OCI-LY1 (cell line): ENCODE data around the gene CDC42BPA.

Source experiments
- H2AFZ ChIP-seq: fragments of 200-600 bp; sonication (generic), shearing (Covaris generic); 2 replicates; pipeline ENCODE4 v1.6.0; 2014; ENCODE audit warnings: antibody characterized with exemption, mild to moderate bottlenecking, low read length
- H3F3A ChIP-seq: fragments of 200-600 bp; sonication (generic), shearing (Covaris generic); 2 replicates; pipeline ENCODE4 v1.6.0; 2014; ENCODE audit warnings: mild to moderate bottlenecking, antibody characterized with exemption, low read length, moderate library complexity; ENCODE audit not compliant: insufficient read depth
- H3K27ac ChIP-seq: fragments of 200-600 bp; sonication (generic); 2 replicates; pipeline ENCODE4 v1.5.1; 2014; ENCODE audit warnings: low read length, mixed run types, mild to moderate bottlenecking, low read depth; ENCODE audit not compliant: poor library complexity, severe bottlenecking
- H3K27me3 ChIP-seq: fragments of 200-600 bp; sonication (generic); 2 replicates; pipeline ENCODE4 v1.6.0; 2014; ENCODE audit warnings: antibody characterized with exemption, mild to moderate bottlenecking, low read length, moderate library complexity; ENCODE audit not compliant: insufficient read depth
- H3K36me3 ChIP-seq: fragments of 200-600 bp; sonication (generic); 2 replicates; pipeline ENCODE4 v1.6.1; 2014; ENCODE audit warnings: mild to moderate bottlenecking, antibody characterized with exemption, low read length, moderate library complexity, mixed read lengths; ENCODE audit not compliant: insufficient read depth
- H3K4me1 ChIP-seq: fragments of 200-600 bp; sonication (generic); 2 replicates; pipeline ENCODE4 v1.5.1; 2014; ENCODE audit warnings: mild to moderate bottlenecking, low read length, moderate library complexity; ENCODE audit not compliant: insufficient read depth, severe bottlenecking
- H3K4me2 ChIP-seq: fragments of 200-600 bp; sonication (generic), shearing (Covaris generic); 2 replicates; pipeline ENCODE4 v1.6.1; 2014; ENCODE audit warnings: low read length
- H3K4me3 ChIP-seq: fragments of 200-600 bp; sonication (generic); 2 replicates; pipeline ENCODE4 v1.5.1; 2014; ENCODE audit warnings: low read length, low read depth, mild to moderate bottlenecking, mixed read lengths; ENCODE audit not compliant: poor library complexity, severe bottlenecking
- H3K79me2 ChIP-seq: fragments of 200-600 bp; shearing (Covaris generic); 2 replicates; pipeline ENCODE4 v1.6.1; 2016; ENCODE audit warnings: mixed run types, low read length, mixed read lengths; ENCODE audit not compliant: insufficient read depth
- H3K9ac ChIP-seq: fragments of 200-600 bp; sonication (generic), shearing (Covaris generic); 2 replicates; pipeline ENCODE4 v1.6.1; 2014; ENCODE audit warnings: mild to moderate bottlenecking, low read length, mixed read lengths
- H3K9me2 ChIP-seq: fragments of 200-600 bp; sonication (generic), shearing (Covaris generic); 2 replicates; pipeline ENCODE4 v1.6.1; 2014; ENCODE audit warnings: low read depth, mild to moderate bottlenecking, low read length, mixed read lengths
- H3K9me3 ChIP-seq: fragments of 200-600 bp; shearing (Covaris generic); 2 replicates; pipeline ENCODE4 v1.6.1; 2014; ENCODE audit warnings: low read length, mixed read lengths
- H4K20me1 ChIP-seq: fragments of 200-600 bp; sonication (generic), shearing (Covaris generic); 2 replicates; pipeline ENCODE4 v1.6.0; 2016; ENCODE audit warnings: mild to moderate bottlenecking, low read length; ENCODE audit not compliant: insufficient read depth
- CTCF ChIP-seq: fragments of 200-600 bp; sonication (generic), shearing (Covaris generic); IDR thresholded peaks from 2 replicates; pipeline ENCODE4 v1.5.1; 2017; ENCODE audit warnings: mild to moderate bottlenecking, antibody characterized with exemption, low read length, moderate library complexity, mixed read lengths
- EZH2 ChIP-seq: fragments of 200-600 bp; sonication (generic), shearing (Covaris generic); IDR thresholded peaks from 2 replicates; pipeline ENCODE4 v1.8.0; 2017; ENCODE audit warnings: borderline replicate concordance, mixed run types, mild to moderate bottlenecking, antibody characterized with exemption, low read length, moderate library complexity, mixed read lengths

Gene CDC42BPA

GRCh38 chr1:227245613-227246320, 72.5 kb downstream of the CDC42BPA start:
- H3K4me1 ChIP-seq, result no peaks in the 10 kb centered on the region
- H3K4me2 ChIP-seq, result no peak overlapping the region
- no peaks in the 10 kb centered on the region for H3K9me2 ChIP-seq
- no peaks in the 10 kb centered on the region for H3K79me2 ChIP-seq
- no peak overlapping the region for H3K27ac ChIP-seq
- no peak overlapping the region for H3K9ac ChIP-seq
- no peaks in the 10 kb centered on the region for H3K27me3 ChIP-seq
- H3K36me3 ChIP-seq, result no peaks in the 10 kb centered on the region
- no peaks in the 10 kb centered on the region for H3F3A ChIP-seq
- H2AFZ ChIP-seq, result no peak overlapping the region
- no peaks in the 10 kb centered on the region for H3K9me3 ChIP-seq
- no peak overlapping the region for H3K4me3 ChIP-seq
- no peak for TF ChIP-seq EZH2
- no peak for TF ChIP-seq CTCF
- H4K20me1 ChIP-seq, result no peaks in the 10 kb centered on the region

- Histone ChIP-seq H2AFZ (no peak overlapping the region), H3K27me3 (no peaks in the 10 kb centered on the region), H3K9me2 (no peaks in the 10 kb centered on the region), H3K36me3 (no peaks in the 10 kb centered on the region), H3K9ac (no peak overlapping the region), H3K27ac (no peak overlapping the region), H3K9me3 (no peaks in the 10 kb centered on the region), H3K79me2 (no peaks in the 10 kb centered on the region), H3F3A (no peaks in the 10 kb centered on the region), H4K20me1 (no peaks in the 10 kb centered on the region), H3K4me2 (no peak overlapping the region), H3K4me1 (no peaks in the 10 kb centered on the region), H3K4me3 (no peak overlapping the region)
- TF ChIP-seq EZH2, result no peak
- TF ChIP-seq CTCF, result no peak
Observed at GRCh38 chr1:227244339-227245118, 73.8 kb downstream of the CDC42BPA start.

- H3K9me2 ChIP-seq, result no peaks in the 10 kb centered on the region
- H3F3A ChIP-seq, result no peaks in the 10 kb centered on the region
- TF ChIP-seq EZH2 (no peak), CTCF (no peak)
- H2AFZ ChIP-seq, result no peak overlapping the region
- no peaks in the 10 kb centered on the region for H3K27me3 ChIP-seq
- no peaks in the 10 kb centered on the region for H3K9me3 ChIP-seq
- H3K36me3 ChIP-seq, result no peaks in the 10 kb centered on the region
- no peak overlapping the region for H3K9ac ChIP-seq
- no peak overlapping the region for H3K27ac ChIP-seq
- H3K4me1 ChIP-seq, result no peaks in the 10 kb centered on the region
- no peaks in the 10 kb centered on the region for H3K79me2 ChIP-seq
- no peaks in the 10 kb centered on the region for H4K20me1 ChIP-seq
- H3K4me3 ChIP-seq, result no peak overlapping the region
- H3K4me2 ChIP-seq, result no peak overlapping the region
Observed at GRCh38 chr1:227242811-227243682, 75.2 kb downstream of the CDC42BPA start.
